IPS DF 6.9 (cell line): ENCODE measurements around the gene SLC16A4.
"Not testable (repeated sequence)": the region's sequence is repeated elsewhere in the genome, so short reads cannot be mapped to it uniquely, and the experiment has no call there.

Source experiments
- DNase-seq: peaks from one replicate; pipeline ENCODE4 v3.0.0-alpha.2; 2013; ENCODE audit warnings: low read depth, low spot score
- H3K27ac ChIP-seq: one replicate; pipeline ENCODE4 v1.5.1; 2013; ENCODE audit warnings: low read length, control low read depth
- H3K27me3 ChIP-seq: 2 replicates; pipeline ENCODE4 v1.6.1; 2013; ENCODE audit warnings: mild to moderate bottlenecking, low read length; ENCODE audit not compliant: control insufficient read depth, insufficient read depth
- H3K36me3 ChIP-seq: 2 replicates; pipeline ENCODE4 v1.6.1; 2013; ENCODE audit warnings: low read length; ENCODE audit not compliant: control insufficient read depth, insufficient read depth
- H3K4me1 ChIP-seq: 2 replicates; pipeline ENCODE4 v1.6.1; 2013; ENCODE audit warnings: low read length; ENCODE audit not compliant: control insufficient read depth, insufficient read depth
- H3K4me3 ChIP-seq: 2 replicates; pipeline ENCODE4 v1.5.1; 2013; ENCODE audit warnings: mild to moderate bottlenecking, low read length
- H3K9me3 ChIP-seq: 2 replicates; pipeline ENCODE4 v1.6.1; 2013; ENCODE audit warnings: low read length, inconsistent platforms; ENCODE audit not compliant: control insufficient read depth, insufficient read depth
- WGBS: extraction: QIAGEN DNeasy Blood & Tissue Kit; methylation state at CpG from one replicate; pipeline ENCODE4 v1.1.7; 2013; ENCODE audit warnings: mixed read lengths, missing lambda C conversion rate; ENCODE audit not compliant: insufficient read length, insufficient coverage; 5-methylcytosine and 5-hydroxymethylcytosine counted together

SLC16A4 gene

GRCh38 chr1:110390692-110391245 is at the start of gene SLC16A4:
Gene SLC16A4, minus strand, starts transcription at chr1:110391026. Its CDS starts 1,703 bp downstream, at chr1:110389323.
- Histone ChIP-seq H3K9me3 (no peaks in the 10 kb centered on the region), H3K27ac (no peak within 1 kb of the TSS), H3K4me1 (0 out of 2 replicates have a peak, but pooled peaks cover 2% of the 10 kb centered on the region), H3K4me3 (no peak within 1 kb of the TSS), H3K36me3 (no peaks in the 10 kb centered on the region), H3K27me3 (no peaks in the 10 kb centered on the region)
- DNase-seq, result no peak
- no CpG with 5 or more reads among the region's 8 CpGs for WGBS

GRCh38 chr1:110439873-110440272 is 49.0 kb upstream of the SLC16A4 start:
- H3K4me1 ChIP-seq, H3K9me3 ChIP-seq, H3K36me3 ChIP-seq, H3K4me3 ChIP-seq, DNase-seq, H3K27me3 ChIP-seq, H3K27ac ChIP-seq: not testable (repeated sequence)
- WGBS, result no CpG with 5 or more reads among the region's 3 CpGs

GRCh38 chr1:110438893-110439292 is 48.1 kb upstream of the SLC16A4 start:
- no peaks in the 10 kb centered on the region for H3K36me3 ChIP-seq
- no CpG with 5 or more reads among the region's 4 CpGs for WGBS
- no peaks in the 10 kb centered on the region for H3K27me3 ChIP-seq
- H3K4me1 ChIP-seq, result no peaks in the 10 kb centered on the region
- no peaks in the 10 kb centered on the region for H3K9me3 ChIP-seq
- DNase-seq, result no peak
- no peak overlapping the region for H3K27ac ChIP-seq
- H3K4me3 ChIP-seq, result no peak overlapping the region

DNA sequence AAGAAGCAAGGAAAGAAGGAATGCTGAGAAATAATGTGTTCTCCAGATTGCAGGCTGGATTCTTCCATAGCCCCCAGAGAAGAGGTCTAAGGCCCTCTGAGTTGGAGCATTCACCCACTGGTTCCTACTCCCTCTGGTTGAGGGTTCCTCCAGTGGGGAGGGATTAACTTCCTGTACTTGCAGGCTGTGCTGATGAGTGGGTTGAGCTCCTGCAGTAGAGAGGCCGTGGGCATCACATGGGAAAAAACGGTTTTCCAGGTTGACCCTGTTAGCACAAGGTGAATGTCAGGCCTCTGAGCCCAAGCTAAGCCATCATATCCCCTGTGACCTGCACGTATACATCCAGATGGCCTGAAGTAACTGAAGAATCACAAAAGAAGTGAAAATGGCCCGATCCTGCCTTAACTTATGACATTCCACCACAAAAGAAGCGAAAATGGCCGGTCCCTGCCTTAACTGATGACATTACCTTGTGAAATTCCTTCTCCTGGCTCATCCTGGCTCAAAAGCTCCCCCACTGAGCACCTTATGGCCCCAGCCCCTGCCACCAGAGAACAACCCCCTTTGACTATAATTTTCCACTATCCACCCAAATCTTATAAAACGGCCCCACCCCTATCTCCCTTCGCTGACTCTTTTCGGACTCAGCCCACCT is 46.9 kb upstream of the SLC16A4 start:
- H3K4me1 ChIP-seq, H3K9me3 ChIP-seq, H3K27ac ChIP-seq, DNase-seq, H3K4me3 ChIP-seq, H3K36me3 ChIP-seq, H3K27me3 ChIP-seq: not testable (repeated sequence)
- WGBS, result no CpG with 5 or more reads among the region's 9 CpGs

DNA sequence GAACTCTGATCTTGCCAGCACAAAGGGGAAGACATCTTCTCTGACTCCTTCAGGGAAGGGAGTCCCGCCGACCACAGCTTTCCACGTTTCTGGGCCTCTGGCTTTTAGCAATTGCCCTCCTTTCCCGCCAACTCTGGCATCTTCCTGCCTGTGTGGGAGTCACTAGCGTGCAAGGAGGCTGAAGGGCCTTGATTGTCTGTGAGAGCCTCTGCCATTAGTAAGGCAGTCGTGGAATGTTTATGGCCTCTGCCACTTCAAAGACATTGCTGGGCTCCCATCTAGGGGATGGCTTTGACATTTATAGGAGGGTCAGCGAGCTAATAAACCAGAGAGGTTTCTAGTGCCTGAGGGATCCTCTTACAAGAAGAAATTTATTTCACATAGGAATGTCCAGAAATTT is 45.8 kb upstream of the SLC16A4 start:
- Histone ChIP-seq H3K4me3 (no peak overlapping the region), H3K36me3 (no peaks in the 10 kb centered on the region), H3K27ac (no peak overlapping the region), H3K9me3 (no peaks in the 10 kb centered on the region), H3K27me3 (no peaks in the 10 kb centered on the region), H3K4me1 (0 out of 2 replicates have a peak, but pooled peaks cover 4% of the 10 kb centered on the region)
- no peak for DNase-seq
- no CpG with 5 or more reads among the region's 7 CpGs for WGBS

DNA sequence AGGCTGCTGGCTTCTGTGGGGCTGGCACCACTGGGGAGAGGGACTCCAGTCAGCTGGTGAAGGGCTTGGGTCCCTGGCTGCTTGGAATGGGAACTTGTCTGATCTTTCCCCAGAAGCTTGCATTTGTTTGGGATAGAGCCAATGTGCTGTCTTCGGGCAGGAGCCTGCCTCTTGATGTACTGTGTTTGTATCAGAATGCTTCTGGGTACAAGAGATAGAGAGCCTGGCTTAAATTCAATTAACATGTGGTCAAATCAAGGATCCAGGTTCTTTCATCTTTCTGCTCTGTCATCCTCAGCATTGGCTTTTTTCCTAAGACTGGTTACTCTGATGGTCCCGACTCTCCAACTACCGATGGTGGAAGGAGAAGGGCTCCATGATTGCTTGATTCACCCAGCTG is 44.1 kb upstream of the SLC16A4 start:
- H3K27ac ChIP-seq, result no peak overlapping the region
- no peak overlapping the region for H3K4me3 ChIP-seq
- H3K36me3 ChIP-seq, result no peaks in the 10 kb centered on the region
- no peaks in the 10 kb centered on the region for H3K9me3 ChIP-seq
- H3K4me1 ChIP-seq, result 0 out of 2 replicates have a peak, but pooled peaks cover 4% of the 10 kb centered on the region
- no CpG with 5 or more reads among the region's 3 CpGs for WGBS
- no peak for DNase-seq
- no peaks in the 10 kb centered on the region for H3K27me3 ChIP-seq

DNA sequence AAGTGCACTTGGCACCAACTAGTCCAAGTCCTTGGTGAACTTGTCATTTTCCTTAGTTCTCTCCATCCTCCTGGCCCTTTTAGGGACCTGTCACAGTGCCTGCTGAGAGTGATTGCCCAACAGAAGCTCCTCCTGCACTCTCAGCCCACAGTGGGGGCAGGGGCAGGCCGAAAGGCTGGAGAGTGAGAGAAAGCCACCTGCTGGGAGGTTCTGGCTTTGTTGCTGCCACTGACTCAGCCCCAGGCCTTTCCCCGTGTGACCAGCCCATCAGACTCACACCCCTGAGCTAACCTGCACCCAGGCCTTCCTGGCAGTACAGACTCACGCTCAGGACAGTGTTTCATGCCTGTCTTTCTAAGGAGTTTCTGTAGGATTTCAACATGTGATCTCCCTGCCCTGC is 43.0 kb upstream of the SLC16A4 start:
- Histone ChIP-seq H3K9me3 (no peaks in the 10 kb centered on the region), H3K4me1 (0 out of 2 replicates have a peak, but pooled peaks cover 4% of the 10 kb centered on the region), H3K27me3 (no peaks in the 10 kb centered on the region), H3K4me3 (no peak overlapping the region), H3K27ac (no peak overlapping the region), H3K36me3 (no peaks in the 10 kb centered on the region)
- DNase-seq, result peak; percentile 39
- no CpG with 5 or more reads among the region's 3 CpGs for WGBS

DNA sequence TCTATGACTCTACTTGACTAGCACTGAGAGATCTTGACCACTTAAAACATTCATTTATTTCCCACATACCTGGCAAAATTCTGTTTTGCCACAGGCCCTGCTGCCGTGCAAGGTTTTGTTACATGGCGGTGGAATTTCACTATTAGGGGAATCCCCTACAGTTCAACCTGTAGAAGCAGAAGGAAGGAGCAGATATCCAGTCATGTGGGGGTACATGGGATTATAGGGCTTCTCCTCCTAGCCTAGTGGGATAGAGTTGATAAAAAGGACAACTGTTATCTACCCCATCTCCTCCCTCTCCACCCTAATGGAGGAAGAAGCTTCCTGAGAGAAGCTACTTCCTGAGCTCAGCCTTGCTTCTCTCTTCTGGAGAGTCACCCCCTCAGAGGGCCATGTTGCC is 42.4 kb upstream of the SLC16A4 start:
- H3K27ac ChIP-seq, result no peak overlapping the region
- DNase-seq, result no peak
- no CpG with 5 or more reads among the region's 2 CpGs for WGBS
- no peaks in the 10 kb centered on the region for H3K36me3 ChIP-seq
- H3K27me3 ChIP-seq, result no peaks in the 10 kb centered on the region
- H3K4me1 ChIP-seq, result 0 out of 2 replicates have a peak, but pooled peaks cover 4% of the 10 kb centered on the region
- no peak overlapping the region for H3K4me3 ChIP-seq
- no peaks in the 10 kb centered on the region for H3K9me3 ChIP-seq

DNA sequence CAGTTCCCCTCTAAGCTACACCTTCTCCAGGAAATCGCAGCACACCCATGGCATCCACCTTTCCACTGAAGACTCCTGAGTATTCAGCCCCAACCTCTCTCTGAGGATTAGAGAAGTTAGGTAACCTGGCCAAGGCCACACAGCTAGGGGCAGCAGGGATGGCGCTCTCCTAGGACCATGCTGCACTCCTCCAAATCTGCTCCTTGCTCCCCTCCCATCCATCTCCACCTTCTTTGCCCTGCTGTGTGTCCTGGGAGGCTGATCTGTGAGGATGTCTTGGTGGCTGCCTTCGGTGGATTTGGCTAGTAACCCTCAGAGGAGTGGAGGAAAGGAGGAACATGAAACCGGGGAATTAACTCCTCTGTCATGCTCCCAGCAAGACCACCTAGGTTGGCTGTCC is 40.1 kb upstream of the SLC16A4 start:
- Histone ChIP-seq H3K27me3 (no peaks in the 10 kb centered on the region), H3K36me3 (no peaks in the 10 kb centered on the region), H3K4me1 (0 out of 2 replicates have a peak, but pooled peaks cover 4% of the 10 kb centered on the region), H3K4me3 (no peak overlapping the region), H3K27ac (no peak overlapping the region), H3K9me3 (no peaks in the 10 kb centered on the region)
- no CpG with 5 or more reads among the region's 4 CpGs for WGBS
- DNase-seq, result no peak

DNA sequence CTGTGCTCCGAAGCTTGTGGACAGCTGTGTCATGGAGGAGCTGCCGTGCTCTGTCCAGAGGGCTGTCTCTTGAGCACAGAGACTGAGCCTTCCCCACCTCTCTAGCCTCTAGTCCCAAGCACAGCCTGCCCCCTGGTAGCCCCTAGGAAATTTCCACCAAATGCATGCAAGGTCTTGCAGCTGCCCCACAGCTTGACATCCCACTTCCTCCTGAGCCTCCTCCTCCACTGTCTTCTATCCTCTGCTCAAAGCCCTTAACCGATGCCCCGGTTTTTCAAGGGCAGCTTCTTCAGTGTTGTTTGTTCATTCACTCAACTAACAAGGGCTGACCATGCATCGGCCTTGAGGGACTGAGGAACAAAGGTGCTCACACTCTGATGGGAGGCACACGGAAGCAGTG is 39.5 kb upstream of the SLC16A4 start:
- H3K27ac ChIP-seq, result no peak overlapping the region
- H3K36me3 ChIP-seq, result no peaks in the 10 kb centered on the region
- H3K27me3 ChIP-seq, result no peaks in the 10 kb centered on the region
- H3K4me1 ChIP-seq, result 0 out of 2 replicates have a peak, but pooled peaks cover 4% of the 10 kb centered on the region
- WGBS, result no CpG with 5 or more reads among the region's 6 CpGs
- no peaks in the 10 kb centered on the region for H3K9me3 ChIP-seq
- no peak for DNase-seq
- no peak overlapping the region for H3K4me3 ChIP-seq

GRCh38 chr1:110428946-110429345 is 38.1 kb upstream of the SLC16A4 start:
- Histone ChIP-seq H3K27me3 (no peaks in the 10 kb centered on the region), H3K36me3 (no peaks in the 10 kb centered on the region), H3K27ac (no peak overlapping the region), H3K4me3 (no peak overlapping the region), H3K9me3 (no peaks in the 10 kb centered on the region), H3K4me1 (0 out of 2 replicates have a peak, but pooled peaks cover 4% of the 10 kb centered on the region)
- no peak for DNase-seq
- WGBS, result no CpG with 5 or more reads among the region's 4 CpGs
